Forelimb muscle (tissue), 1 donor: ENCODE results near the gene WTIP. TPM values are rescaled to one million over a fixed set of nuclear protein-coding genes. Genes with fewer than 3 reads are reported as not detected.
"Not testable (repeated sequence)": the region's sequence is repeated elsewhere in the genome, so short reads cannot be mapped to it uniquely, and the experiment has no call there.

Experiments
- DNase-seq: peaks from one replicate; pipeline ENCODE4 v3.0.0-alpha.2; 2013; ENCODE audit warnings: low read depth
- polyA plus RNA-seq: library from polyadenylated mRNA; unstranded; fragments of 120-200 nt; gene quantifications from one replicate; pipeline ENCODE4 v1.2.1, GENCODE V29; 2013; ENCODE audit not compliant: insufficient read length

Gene WTIP
- polyA plus RNA-seq, 1 donor, result 18.7 TPM

DNA sequence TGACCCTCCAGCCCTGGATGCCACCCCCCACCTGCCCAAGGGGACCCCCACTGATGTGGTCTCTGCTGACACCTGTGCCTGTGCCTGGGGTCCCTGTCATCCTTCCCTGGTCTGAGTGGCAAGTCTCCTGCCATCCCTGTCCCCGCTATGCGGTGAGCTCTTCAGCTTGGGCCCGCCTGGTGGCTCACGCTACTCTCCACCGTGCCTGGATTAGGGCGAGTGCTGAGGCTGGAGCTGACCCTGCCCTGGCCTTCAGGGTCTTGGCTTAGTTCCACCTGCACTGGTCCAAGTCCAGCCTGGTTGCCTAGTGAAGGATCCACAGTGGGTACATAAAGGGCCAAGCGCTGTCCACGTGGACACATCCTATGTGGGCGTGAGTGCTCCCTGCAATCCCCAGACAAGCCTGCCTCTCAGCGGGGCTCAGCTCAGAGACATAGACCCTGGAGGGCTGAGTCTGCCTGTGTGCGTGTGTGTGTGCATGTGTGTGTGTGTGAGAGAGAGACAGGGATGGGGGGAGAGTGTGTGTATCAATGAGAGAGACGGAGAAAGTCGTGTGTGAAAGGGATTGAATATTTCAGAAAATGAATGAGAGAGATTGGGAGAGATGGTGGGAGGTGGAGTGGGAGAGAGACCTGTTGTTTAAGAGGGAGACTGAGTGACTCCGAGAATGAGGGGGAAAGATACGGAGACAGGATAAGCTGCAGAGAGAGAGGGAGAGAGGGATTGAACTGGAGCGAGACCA, 22.1 kb downstream of the WTIP start:
- no peak for DNase-seq

DNA sequence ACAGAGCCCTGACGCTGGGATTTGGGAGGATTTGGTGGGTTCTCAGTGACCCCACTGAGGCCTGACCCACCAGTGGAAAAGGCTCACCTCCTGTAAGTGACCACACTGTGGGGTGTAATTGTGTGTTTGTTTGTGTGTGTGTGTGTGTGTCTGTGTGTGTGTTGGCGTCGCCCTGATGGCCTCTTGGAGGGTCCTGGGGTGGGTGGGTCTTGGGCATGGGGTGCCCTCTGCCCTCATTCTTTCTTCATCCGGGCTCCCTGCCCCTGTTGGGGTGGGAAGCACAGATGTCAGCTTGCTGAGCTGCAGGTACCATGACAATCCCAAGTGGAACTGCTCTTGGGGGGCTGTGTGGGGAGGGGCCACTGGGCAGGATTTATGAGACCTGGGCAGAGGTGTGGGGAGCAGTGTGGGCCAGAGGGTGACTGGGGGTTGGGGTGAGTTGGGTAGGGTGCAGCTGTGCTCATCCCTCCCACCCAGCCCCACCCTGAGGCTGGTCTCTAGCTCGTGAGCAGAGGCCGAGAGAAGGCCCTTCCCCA, 22.8 kb downstream of the WTIP start:
- no peak for DNase-seq

DNA sequence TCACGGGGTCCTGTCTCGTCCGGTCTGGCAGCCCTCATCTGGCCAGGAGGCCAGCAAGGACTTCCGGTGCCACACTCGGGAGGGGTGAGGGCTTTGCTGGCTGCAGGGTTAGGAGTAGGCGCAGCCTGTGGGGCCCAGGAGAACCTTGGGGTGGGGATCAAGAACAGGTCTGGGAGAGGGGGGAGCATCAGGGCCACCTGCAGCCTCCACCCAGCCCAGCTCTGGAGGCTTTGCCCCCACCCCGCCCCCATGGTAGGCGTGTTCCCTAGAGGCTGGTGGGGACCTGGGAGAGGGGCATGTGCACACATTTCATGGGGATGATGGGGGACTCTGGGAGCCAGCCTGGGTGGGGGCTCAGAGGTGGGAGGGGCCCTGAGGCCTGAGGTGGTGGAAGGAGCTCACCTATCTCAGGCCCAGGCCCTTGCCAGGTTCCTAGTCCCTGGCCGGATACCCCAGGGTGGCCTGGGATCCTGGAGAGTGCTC, 23.3 kb downstream of the WTIP start:
- DNase-seq, result no peak

DNA sequence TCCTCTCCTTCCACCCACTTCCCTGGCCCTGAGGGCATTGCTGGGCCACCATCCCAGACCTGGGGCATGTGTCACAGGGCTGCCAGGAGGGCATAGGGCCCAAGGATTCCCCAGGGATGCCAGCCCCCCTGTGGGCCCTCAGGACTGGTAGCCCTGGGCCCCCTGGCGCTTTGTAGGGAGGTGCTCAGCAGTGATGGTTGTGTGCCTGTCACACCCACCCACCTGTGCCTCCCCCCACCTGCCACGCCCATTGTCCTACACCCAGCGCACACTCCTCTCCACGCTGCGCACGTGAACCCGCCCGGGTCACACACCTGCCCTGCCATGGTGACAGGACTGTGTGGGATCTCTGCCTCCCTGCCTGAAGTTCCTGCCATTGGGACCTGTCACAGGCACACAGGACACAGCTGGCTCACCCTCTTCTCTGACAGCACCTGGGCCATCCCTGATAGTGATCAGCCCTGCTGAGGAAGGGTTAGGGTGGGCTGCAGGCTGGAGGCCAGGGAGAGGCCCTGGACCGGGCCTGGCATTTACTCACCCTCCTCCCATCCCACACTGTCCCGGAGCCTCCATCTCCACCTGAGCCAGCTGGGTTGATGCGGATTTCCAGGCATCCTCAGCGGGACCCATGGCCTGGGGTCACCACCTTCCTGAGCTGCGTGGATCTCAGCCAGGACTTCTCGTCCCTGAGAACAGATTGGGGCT, 23.9 kb downstream of the WTIP start:
- DNase-seq, result no peak

DNA sequence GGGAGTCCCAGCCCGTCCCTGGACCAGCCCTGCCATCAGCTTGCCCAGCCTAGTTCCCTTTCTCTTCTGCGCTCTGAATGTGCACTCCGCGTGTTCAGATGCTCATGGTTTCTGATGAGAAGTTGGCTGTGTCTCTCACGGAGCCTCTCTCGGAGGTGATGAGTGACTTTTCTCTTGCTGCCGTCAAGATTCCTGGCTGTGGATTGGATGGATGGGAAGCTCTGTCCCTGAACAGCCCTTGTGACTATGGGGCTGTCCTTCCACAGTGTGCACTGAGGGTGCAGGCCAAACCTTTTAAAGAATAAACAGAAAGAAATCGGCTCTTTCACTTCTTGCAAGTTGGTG, 24.4 kb downstream of the WTIP start:
- no peak for DNase-seq

DNA sequence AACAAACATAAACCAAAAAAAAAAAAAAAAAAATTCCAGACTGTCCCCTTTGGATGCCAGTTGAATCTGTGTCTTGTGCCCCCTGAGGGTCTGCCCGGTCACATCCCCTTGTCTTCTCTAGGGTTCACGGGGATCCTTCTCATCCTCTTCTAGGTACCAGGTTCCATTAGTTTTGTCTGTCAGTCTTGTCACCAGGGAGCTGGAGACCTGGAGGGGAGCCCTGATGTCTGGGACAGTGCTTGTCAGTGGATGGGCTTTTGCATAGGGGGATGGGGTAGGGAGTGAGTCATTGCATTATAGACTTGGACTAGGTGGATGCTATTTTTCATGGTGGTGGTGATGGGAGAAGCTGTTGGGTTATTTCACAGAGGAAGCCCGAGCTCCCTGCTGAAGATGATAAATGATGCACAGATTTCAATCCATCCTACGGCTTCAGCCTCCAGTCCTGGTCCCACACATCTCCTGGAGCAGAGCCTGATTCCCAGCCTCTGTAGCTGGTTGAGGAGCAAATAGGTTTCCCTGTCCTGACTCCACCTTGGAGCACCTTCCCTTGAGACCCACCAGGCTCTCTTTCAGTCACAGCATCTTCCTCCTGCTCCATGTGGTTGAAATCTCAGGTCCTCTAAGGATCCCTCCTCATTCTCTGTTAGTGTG, 26.0 kb downstream of the WTIP start:
- DNase-seq, result no peak

DNA sequence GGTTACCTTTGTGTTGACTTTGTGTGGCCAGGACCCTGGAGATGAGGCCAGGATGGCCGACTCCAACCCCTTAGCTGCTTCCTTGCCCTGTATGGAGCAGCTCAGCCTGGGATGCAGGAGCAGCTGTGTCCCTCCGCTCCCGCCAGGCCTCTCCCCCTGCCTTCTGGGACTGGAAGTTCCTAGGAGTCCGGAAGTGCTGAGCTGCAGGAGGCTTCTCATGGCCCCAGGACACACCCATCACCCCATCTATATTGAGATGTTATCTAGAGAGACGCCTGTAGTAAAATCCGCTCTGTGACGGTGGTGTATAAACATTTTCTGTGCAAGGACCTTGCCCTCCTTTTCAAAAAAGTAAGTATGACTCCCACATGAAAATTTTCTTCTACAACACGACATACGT, 27.0 kb downstream of the WTIP start:
- no peak for DNase-seq

DNA sequence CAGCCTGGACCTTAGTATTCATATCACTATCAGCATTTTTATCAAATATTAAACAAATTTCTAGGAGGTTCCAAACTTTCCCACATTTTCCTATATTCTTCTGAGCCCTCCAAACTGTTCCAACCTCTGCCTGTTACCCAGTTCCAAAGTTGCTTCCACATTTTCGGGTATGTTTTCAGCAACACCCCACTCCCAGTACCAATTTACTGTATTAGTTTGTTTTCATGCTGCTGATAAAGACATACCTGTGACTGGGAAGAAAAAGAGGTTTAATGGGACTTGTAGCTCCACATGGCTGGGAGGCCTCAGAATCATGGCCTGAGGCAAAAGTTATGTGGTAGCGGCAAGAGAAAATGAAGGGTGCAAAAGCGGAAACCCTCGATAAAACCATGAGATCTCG, 29.3 kb downstream of the WTIP start:
- DNase-seq, result not testable (repeated sequence)

DNA sequence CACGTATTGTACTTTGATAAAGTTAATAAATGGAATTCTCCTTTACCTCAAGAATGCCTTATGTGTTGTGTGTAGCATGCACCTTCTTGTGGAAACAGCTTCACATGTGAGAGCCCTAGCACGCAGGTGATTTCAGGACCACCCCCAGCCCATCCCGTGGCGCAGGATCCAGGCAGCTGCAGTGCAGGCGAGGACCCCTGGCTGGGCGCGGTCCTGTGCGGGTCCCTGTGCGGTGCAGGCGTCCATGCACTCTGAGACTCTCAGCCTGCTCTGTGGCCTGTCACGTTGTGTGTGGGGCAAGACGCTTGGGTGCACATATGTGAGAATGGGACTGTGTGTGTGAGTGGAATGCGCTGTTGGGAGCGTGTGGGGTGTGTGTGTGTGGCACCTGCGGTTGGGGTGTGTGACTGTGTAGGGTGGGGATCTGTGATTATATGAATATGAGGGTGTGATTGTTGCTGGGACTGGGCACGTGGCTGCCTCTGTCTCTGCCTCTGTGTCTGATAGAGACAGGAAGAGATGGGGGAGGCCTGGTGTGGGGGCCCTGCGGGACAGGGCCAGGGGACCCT, 30.8 kb downstream of the WTIP start:
- no peak for DNase-seq

DNA sequence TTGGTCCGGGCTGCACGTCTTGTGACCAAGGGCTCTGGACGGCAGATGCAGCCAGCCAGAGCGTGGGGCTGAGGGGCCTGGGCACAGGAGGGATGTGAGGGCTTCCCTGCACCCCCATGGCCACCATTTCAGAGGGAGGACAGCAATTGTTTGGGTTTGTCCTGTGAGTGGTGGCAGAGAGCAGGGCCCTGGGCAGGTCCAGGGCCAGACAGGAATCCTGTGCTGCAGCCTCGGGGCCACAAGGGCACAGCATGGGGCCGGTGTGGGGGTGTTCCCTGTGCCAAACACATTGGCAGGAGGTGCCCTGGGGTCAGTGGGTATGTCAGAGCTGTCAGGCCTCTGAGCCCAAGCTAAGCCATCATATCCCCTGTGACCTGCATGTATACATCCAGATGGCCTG, 32.2 kb downstream of the WTIP start:
- no peak for DNase-seq

DNA sequence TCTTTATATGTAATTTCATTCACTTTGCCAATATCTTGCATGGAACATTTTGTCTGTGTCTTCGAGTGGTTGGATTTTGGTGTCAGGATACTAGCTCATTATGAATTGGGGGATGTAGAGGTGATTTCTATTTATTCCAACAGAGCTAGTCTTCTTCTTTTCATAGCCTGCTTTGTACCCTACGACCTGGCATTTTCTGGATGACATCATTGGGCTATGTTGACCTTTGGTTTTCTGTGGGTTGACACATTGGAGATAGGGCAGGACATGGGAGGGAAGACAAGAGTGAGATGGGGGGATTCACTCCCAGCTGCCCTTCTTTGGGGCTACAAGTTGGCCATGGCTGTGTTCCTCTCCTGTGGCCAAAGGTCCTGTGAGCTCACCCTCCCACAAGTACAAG, 38.0 kb downstream of the WTIP start:
- DNase-seq, result no peak

DNA sequence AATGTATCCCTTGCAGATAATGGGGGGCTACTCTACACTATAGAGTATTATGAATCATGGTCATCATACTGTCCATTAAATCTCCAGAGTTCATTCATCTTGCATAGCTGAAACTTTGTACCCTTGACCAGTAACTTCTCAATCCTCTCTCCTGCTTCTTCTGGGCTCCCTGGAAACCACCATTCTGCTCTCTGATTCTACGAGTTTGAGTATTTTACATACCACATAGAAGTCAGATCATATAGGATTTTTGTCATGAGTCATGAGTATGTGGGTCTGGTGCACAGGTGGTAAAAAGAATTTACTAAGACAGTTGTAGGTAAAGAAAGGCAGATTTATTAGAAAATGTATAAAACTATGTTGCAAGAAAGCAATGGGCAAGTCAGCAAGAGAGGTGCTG, 41.9 kb downstream of the WTIP start:
- no peak for DNase-seq

DNA sequence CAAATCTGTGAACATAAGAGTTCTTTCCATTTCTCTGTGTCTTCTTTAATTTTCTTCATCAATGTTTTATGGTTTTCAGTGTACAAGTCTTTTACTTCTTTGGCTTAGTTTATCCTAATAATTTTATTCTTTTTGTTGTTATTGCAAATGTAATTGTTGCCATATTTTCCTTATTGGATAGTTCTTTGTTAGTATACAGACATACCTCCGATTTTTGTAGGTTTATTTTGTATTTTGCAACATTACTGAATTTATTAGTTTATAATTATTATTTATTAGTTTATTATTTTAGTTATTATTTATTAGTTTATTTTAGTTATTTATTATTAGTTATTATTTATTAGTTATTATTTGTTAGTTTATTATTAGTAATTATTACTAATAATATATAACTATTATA, 43.4 kb downstream of the WTIP start:
- no peak for DNase-seq

DNA sequence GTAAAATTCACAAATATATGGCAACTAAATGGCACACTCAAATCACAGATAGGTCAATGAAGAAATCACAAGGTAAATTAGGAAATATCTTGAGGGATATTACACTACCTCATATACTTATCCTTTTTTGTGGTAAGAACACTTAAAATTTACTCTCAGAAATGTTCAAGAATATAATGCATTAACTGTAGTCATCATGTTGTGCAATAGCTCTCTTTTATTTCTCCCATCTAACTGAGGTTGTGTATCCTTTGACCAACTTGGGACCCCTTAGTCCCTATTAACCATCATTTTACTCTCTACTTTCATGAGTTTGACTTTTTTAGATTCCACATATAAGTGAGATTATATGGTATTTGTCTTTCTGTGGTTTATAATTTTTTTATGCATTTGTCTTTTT, 52.6 kb downstream of the WTIP start:
- DNase-seq, result no peak

DNA sequence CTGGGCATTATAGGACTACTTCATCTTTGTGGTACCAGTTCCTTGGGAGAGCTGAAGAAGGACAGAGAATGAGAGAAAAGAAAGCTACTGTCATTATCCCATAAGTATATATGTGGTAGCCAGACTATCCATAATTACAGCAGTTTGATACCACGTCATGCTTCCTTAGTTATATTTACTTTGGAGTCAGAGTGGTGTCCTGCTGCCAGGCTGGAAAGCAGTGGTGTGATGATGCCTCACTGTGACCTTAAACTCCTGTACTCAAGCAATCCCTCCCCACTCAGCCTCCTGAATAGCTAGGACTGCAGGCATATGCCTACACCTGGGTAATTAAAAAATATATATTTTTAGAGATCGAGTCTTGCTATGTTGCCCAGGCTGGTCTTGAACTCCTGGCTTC, 57.8 kb downstream of the WTIP start:
- no peak for DNase-seq

DNA sequence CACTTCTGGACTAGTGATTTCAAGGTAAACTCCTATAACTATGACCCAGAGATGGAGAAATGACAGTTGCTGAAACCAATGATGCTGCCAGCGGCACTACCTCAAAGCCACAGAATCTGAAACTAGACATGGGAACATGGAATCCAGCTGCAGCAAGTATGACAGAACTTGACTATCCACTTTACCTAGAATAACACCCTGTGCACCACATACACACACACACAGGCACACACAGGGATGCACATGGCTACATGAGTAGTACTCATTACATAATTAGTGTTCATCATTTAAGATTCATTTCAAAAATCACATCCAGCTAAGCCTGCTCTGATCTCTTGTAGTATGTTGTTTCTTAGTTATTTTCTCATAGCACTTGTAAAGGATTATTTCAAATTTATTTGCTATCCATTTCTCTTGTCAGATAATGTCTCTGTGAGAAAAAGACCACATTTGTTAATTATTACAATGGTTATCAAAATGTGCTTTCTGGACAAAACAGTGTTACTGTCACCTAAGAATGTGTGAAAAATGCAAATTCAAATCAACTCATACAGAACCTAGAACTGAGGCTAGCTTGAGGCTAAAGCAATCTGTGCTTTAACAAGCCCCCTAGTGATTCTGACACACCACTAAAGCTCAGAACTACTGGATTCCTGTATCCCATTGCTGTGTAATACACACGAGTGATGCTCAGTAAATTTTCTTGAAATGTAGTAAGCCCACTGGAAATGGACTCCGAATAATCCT, 59.4 kb downstream of the WTIP start:
- DNase-seq, result no peak

DNA sequence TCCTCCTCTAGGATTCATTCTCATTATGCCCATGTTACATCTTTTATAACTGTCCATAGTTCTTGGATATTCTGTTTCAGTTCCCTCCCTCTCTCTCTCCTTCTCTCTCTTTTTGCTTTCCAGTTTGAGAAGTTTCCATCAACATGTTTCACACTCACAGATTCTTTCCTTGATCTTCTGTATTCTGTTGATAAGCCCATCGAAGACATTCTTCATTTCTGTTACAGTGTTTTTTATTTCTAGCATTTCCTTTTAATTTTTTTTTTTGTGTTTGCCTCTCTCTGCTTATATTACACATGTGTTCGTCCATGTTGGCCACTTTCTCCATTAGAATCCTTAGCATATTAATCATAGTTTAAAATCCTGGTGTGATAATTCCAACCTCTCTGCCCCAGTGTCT, 68.3 kb downstream of the WTIP start:
- no peak for DNase-seq

DNA sequence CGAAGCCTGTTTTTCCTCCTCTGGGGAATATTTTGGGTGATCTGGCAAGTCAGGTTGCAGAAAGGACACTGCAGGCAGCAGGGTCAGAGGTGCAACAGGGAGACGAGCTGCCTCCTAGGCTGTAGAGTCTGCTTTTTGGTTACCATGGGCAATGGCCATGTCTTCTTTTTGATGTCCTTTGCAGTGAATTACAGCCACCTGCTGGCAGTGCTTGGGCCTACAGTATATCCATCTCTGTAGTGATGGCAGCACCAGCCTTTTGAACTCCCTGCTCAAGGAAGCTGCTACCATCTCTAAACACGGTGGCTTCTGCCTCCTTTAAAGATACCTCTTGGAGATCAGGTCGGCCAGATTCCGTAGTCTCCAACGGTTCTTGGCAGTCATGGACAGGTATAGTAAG, 73.9 kb downstream of the WTIP start:
- no peak for DNase-seq

DNA sequence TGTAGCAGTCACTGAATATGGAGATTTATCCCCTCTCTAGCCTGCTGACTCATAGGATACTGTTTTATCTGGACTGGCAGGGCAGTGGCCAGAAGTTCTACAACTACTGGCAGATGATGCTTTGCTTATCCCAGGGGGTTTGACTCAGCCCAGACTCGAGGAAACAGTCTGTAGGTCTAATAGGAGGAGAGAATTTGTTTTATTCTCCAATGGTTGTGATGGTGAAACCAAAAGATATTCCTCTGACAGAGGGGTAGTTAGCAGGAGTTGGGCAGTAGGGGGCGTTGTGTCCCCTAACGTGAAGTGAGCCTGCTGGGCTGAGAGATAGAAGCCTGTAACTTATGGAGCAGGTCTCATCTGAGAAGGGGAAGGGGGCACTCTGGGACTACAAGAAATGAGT, 74.9 kb downstream of the WTIP start:
- no peak for DNase-seq

DNA sequence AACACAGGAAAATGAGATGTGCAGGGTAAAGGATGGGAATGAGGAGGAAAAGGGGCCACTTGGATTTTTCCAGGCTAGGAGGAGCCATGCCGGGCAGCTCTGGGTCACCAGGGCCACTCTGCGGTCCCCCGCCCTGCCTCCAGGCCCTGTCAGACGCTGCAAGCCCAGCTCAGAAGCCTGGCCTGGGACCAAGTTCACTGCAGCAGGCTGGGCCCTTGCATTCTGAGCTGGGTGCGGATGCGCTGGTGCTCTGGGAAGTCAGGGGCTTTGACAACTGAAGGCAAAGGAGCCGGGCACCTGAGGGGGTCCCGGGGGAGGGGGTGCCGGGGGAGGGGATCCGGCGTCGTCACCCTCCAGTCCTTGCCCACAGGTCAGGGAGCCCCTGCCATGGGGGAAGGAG, 77.5 kb downstream of the WTIP start:
- DNase-seq, result no peak

DNA sequence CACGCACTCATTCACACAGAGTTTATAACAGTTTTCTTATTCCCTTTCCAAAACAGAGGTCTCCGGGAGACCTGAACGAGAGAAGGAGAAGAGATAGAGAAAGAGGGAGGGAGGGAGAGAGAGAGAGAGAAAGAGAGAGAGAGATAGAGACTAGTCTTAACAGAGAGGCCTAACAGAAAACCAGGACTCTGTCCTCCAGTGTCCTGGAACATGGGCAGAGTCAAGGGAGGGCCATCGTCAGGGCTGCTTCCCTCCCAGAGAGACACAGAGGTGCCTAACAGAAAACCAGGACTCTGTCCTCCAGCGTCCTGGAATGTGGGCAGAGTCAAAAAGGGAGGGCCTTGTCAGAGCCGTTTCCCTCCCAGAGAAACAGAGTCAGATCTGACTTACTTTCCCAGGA, 78.7 kb downstream of the WTIP start:
- no peak for DNase-seq
